MM.1S (cell line): ENCODE data around the gene SDHAF1.

Experiments
- DNase-seq: peaks from one replicate; pipeline ENCODE4 v3.0.0-alpha.2; 2015
- H2AFZ ChIP-seq: fragments of 300-600 bp; sonication (generic); 2 replicates; pipeline ENCODE4 v1.6.0; 2016; ENCODE audit warnings: antibody characterized with exemption, low read length
- H3F3A ChIP-seq: fragments of 300-600 bp; sonication (generic); 2 replicates; pipeline ENCODE4 v1.6.1; 2016; ENCODE audit warnings: mild to moderate bottlenecking, antibody characterized with exemption, low read length, moderate library complexity, mixed read lengths; ENCODE audit not compliant: insufficient read depth
- H3K27ac ChIP-seq: fragments of 300-600 bp; sonication (generic); 2 replicates; pipeline ENCODE4 v1.5.1; 2016; ENCODE audit warnings: mild to moderate bottlenecking, low read length
- H3K27me3 ChIP-seq: fragments of 300-600 bp; sonication (generic); replicated peaks from 2 replicates; pipeline ENCODE4 v1.6.0; 2016; ENCODE audit warnings: low read length; ENCODE audit not compliant: insufficient read depth
- H3K36me3 ChIP-seq: fragments of 300-600 bp; sonication (generic); replicated peaks from 2 replicates; pipeline ENCODE4 v1.6.1; 2016; ENCODE audit warnings: mild to moderate bottlenecking, low read length, mixed read lengths; ENCODE audit not compliant: insufficient read depth
- H3K4me1 ChIP-seq: fragments of 300-600 bp; sonication (generic); 2 replicates; pipeline ENCODE4 v1.6.1; 2016; ENCODE audit warnings: low read length, mixed read lengths
- H3K4me2 ChIP-seq: fragments of 300-600 bp; sonication (generic); 2 replicates; pipeline ENCODE4 v1.6.0; 2016; ENCODE audit warnings: low read depth, low read length
- H3K4me3 ChIP-seq: fragments of 300-600 bp; sonication (generic); 2 replicates; pipeline ENCODE4 v1.5.1; 2016; ENCODE audit warnings: low read length, mixed read lengths
- H3K79me2 ChIP-seq: fragments of 300-600 bp; sonication (generic); 2 replicates; pipeline ENCODE4 v1.6.1; 2016; ENCODE audit warnings: mixed run types, low read length, mixed read lengths
- H3K9ac ChIP-seq: fragments of 300-600 bp; sonication (generic); 2 replicates; pipeline ENCODE4 v1.6.1; 2016; ENCODE audit warnings: low read length, mixed read lengths
- H3K9me2 ChIP-seq: fragments of 300-600 bp; sonication (generic); replicated peaks from 2 replicates; pipeline ENCODE4 v1.6.1; 2016; ENCODE audit warnings: mild to moderate bottlenecking, low read length, mixed read lengths; ENCODE audit not compliant: insufficient read depth
- H3K9me3 ChIP-seq: fragments of 300-600 bp; sonication (generic); replicated peaks from 2 replicates; pipeline ENCODE4 v1.6.1; 2016; ENCODE audit warnings: mild to moderate bottlenecking, low read length, mixed read lengths; ENCODE audit not compliant: insufficient read depth
- H4K20me1 ChIP-seq: fragments of 300-600 bp; sonication (generic); 2 replicates; pipeline ENCODE4 v1.6.1; 2016; ENCODE audit warnings: mild to moderate bottlenecking, low read length, moderate library complexity, mixed read lengths; ENCODE audit not compliant: insufficient read depth
- CTCF ChIP-seq: fragments of 300-600 bp; sonication (generic); IDR thresholded peaks from 2 replicates; pipeline ENCODE4 v1.5.1; 2016; ENCODE audit warnings: antibody characterized with exemption, low read length, mixed read lengths
- EZH2 ChIP-seq: fragments of 300-600 bp; sonication (generic); optimal IDR thresholded peaks from 2 replicates; pipeline ENCODE3; 2017; ENCODE audit warnings: low read depth, mild to moderate bottlenecking, antibody characterized with exemption, low read length, mixed read lengths
- EZH2phosphoT487 ChIP-seq: fragments of 300-600 bp; sonication (generic); IDR thresholded peaks from 2 replicates; pipeline ENCODE4 v1.6.1; 2018; ENCODE audit warnings: antibody characterized with exemption, low read length

SDHAF1 gene

GRCh38 chr19:35986664-35987570 is 8.1 kb upstream of the SDHAF1 start:
- Histone ChIP-seq H4K20me1 (no peaks in the 10 kb centered on the region), H3K9ac (no peak overlapping the region), H2AFZ (0 out of 2 replicates have a peak overlapping the region, but pooled peaks have one; percentile 35), H3K4me3 (peak overlapping the region; percentile 36; the same call in 1 of the 2 replicates), H3K79me2 (no peaks in the 10 kb centered on the region), H3K36me3 (no peaks in the 10 kb centered on the region), H3F3A (no peaks in the 10 kb centered on the region), H3K4me1 (no peaks in the 10 kb centered on the region), H3K27ac (no peak overlapping the region), H3K27me3 (peaks cover 48% of the 10 kb centered on the region), H3K4me2 (peak overlapping the region; percentile 39), H3K9me3 (no peaks in the 10 kb centered on the region), H3K9me2 (no peaks in the 10 kb centered on the region)
- DNase-seq, result no peak
- TF ChIP-seq EZH2phosphoT487 (no peak), CTCF (no peak), EZH2 (no peak)

GRCh38 chr19:35987571-35987896 is 7.5 kb upstream of the SDHAF1 start:
- Histone ChIP-seq H3K27me3 (peaks cover 42% of the 10 kb centered on the region), H3F3A (no peaks in the 10 kb centered on the region), H3K4me2 (no peak overlapping the region), H4K20me1 (no peaks in the 10 kb centered on the region), H3K9ac (no peak overlapping the region), H2AFZ (no peak overlapping the region), H3K4me1 (no peaks in the 10 kb centered on the region), H3K9me2 (no peaks in the 10 kb centered on the region), H3K27ac (no peak overlapping the region), H3K4me3 (no peak overlapping the region), H3K9me3 (no peaks in the 10 kb centered on the region), H3K36me3 (no peaks in the 10 kb centered on the region), H3K79me2 (no peaks in the 10 kb centered on the region)
- TF ChIP-seq EZH2 (no peak), CTCF (no peak), EZH2phosphoT487 (no peak)
- no peak for DNase-seq

- no peaks in the 10 kb centered on the region for H3K4me1 ChIP-seq
- H3K79me2 ChIP-seq, result no peaks in the 10 kb centered on the region
- no peaks in the 10 kb centered on the region for H3F3A ChIP-seq
- no peak overlapping the region for H3K4me2 ChIP-seq
- no peak for TF ChIP-seq EZH2
- H3K36me3 ChIP-seq, result no peaks in the 10 kb centered on the region
- no peak overlapping the region for H3K9ac ChIP-seq
- DNase-seq, result no peak
- no peaks in the 10 kb centered on the region for H3K9me3 ChIP-seq
- H3K9me2 ChIP-seq, result no peaks in the 10 kb centered on the region
- H4K20me1 ChIP-seq, result no peaks in the 10 kb centered on the region
- H3K27me3 ChIP-seq, result peaks cover 34% of the 10 kb centered on the region
- no peak overlapping the region for H3K27ac ChIP-seq
- no peak overlapping the region for H2AFZ ChIP-seq
- H3K4me3 ChIP-seq, result no peak overlapping the region
Observed at GRCh38 chr19:35988824-35989223, 6.2 kb upstream of the SDHAF1 start.

- Histone ChIP-seq H2AFZ (no peak overlapping the region), H3K27ac (no peak overlapping the region), H3K4me1 (no peaks in the 10 kb centered on the region), H3K9ac (no peak overlapping the region), H3K79me2 (peaks cover 2% of the 10 kb centered on the region), H3F3A (no peaks in the 10 kb centered on the region), H3K9me2 (no peaks in the 10 kb centered on the region), H3K9me3 (no peaks in the 10 kb centered on the region), H3K27me3 (peaks cover 25% of the 10 kb centered on the region), H3K36me3 (no peaks in the 10 kb centered on the region), H4K20me1 (no peaks in the 10 kb centered on the region), H3K4me2 (no peak overlapping the region), H3K4me3 (no peak overlapping the region)
- no peak for DNase-seq
- TF ChIP-seq EZH2phosphoT487 (no peak), CTCF (no peak), EZH2 (no peak)
Observed at GRCh38 chr19:35990156-35990555, 4.8 kb upstream of the SDHAF1 start.
